ENCODE results near the gene OGDHL. TPM values are rescaled to one million over a fixed set of nuclear protein-coding genes. Genes with fewer than 3 reads are reported as not detected.

Gene OGDHL
- total and polyA plus RNA-seq, 2 donors from 2014 or later: 82.8 to 247 TPM

DNA sequence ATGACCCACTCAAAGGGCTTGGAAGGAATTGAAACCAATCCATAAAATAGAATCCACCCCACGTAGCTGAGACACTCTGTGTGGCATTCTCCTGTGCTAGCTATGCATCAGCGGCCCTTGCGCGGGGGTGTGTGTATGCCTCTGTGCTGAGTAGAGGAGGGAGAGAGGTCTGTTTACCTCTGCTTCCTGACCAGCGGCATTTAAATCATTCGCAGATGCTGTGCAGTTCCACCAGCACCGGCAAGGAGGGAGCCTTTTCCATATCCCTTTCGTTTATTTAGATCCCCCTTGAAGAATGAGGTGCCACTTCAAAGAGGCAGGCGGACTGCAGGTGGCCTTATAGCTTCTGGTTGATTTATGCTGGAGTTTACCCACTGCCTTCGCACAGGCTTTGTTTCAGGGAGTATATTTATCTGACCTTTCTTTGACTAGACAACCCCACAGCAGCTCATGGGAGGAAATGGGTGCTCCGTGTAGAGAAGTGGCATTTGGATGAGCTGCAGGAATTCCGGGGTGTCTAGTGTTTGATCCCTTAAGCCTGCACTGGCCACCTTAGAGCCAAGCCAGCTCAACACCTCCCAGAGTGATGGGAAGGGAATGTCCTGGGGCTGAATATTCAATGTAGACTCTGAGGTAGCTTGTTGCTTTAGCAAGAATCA, 71.3 kb downstream of the OGDHL start:
- Histone ChIP-seq H3K9ac (ENCODE audit: low read length in 3 of 3) (no peak overlapping the region), H3K36me3 (ENCODE audit: control insufficient read depth in 2 of 3, insufficient read depth in 3 of 3, low read length in 3 of 3) (no peaks in the 10 kb centered on the region), H3K27ac (ENCODE audit: low read depth in 2 of 2, low read length in 2 of 2) (no peak overlapping the region), H3K4me1 (ENCODE audit: control insufficient read depth in 2 of 3, insufficient read depth in 2 of 3, low read depth in 1 of 3, low read length in 3 of 3) (no peaks in the 10 kb centered on the region), H3K27me3 (ENCODE audit: control insufficient read depth, insufficient read depth, low read length) (peaks cover 8% of the 10 kb centered on the region), H3K9me3 (ENCODE audit: control insufficient read depth in 2 of 3, insufficient read depth in 1 of 3, low read length in 3 of 3) (peaks cover 0 to 3% (median 0%) of the 10 kb centered on the region in 3 donors), H3K4me3 (ENCODE audit: low read length in 3 of 3) (no peak overlapping the region)
- DNase-seq (peak in 4 of 5 donors; percentile 81 to 94 (median 89)), FAIRE-seq (no peak)
- TF ChIP-seq, protein P1, sequence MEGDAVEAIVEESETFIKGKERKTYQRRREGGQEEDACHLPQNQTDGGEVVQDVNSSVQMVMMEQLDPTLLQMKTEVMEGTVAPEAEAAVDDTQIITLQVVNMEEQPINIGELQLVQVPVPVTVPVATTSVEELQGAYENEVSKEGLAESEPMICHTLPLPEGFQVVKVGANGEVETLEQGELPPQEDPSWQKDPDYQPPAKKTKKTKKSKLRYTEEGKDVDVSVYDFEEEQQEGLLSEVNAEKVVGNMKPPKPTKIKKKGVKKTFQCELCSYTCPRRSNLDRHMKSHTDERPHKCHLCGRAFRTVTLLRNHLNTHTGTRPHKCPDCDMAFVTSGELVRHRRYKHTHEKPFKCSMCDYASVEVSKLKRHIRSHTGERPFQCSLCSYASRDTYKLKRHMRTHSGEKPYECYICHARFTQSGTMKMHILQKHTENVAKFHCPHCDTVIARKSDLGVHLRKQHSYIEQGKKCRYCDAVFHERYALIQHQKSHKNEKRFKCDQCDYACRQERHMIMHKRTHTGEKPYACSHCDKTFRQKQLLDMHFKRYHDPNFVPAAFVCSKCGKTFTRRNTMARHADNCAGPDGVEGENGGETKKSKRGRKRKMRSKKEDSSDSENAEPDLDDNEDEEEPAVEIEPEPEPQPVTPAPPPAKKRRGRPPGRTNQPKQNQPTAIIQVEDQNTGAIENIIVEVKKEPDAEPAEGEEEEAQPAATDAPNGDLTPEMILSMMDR (IDR thresholded peaks at IDR 0.05; ENCODE audit: borderline replicate concordance, extremely low read depth, insufficient read depth): no peak
- intact Hi-C loops (cut with DNase I): no loop called here

DNA sequence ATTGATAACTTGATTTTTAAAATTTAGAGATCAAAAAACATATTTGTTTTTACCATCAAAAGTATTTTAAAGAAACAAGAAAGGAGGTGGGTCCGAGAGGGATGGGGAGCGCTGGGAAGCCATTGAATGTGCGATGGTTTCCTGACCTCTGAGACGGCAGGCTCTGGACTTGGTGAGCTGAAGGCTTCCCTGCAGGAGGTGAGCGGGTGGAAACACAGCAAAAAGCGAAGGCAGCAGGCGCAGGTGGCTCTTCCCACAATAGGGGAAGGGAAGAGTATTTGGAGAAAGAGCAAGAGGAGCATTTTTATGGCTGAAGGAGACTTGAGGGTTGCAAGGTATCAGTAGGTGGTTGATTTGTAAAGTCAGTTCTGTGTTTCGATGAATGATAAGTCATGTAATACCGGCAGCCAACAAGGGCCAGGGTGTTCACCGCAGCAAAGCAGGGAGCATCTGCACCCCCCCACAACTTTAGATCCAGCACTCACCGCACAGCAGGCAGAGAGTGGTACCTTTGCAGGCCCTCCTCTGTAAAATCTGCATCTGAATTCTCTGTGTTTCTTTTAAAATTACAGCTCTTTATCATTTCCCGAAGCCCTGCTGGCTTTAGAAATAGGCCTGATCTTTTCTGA, 72.1 kb downstream of the OGDHL start:
- Histone ChIP-seq H3K9ac (ENCODE audit: low read length in 3 of 3) (no peak overlapping the region), H3K27ac (ENCODE audit: low read depth in 2 of 2, low read length in 2 of 2) (no peak overlapping the region), H3K27me3 (ENCODE audit: control insufficient read depth, insufficient read depth, low read length) (peaks cover 8% of the 10 kb centered on the region), H3K4me3 (ENCODE audit: low read length in 3 of 3) (no peak overlapping the region), H3K9me3 (ENCODE audit: control insufficient read depth in 2 of 3, insufficient read depth in 1 of 3, low read length in 3 of 3) (peaks cover 0 to 3% (median 0%) of the 10 kb centered on the region in 3 donors), H3K36me3 (ENCODE audit: control insufficient read depth in 2 of 3, insufficient read depth in 3 of 3, low read length in 3 of 3) (no peaks in the 10 kb centered on the region), H3K4me1 (ENCODE audit: control insufficient read depth in 2 of 3, insufficient read depth in 2 of 3, low read depth in 1 of 3, low read length in 3 of 3) (no peaks in the 10 kb centered on the region)
- DNase-seq: no peak
- FAIRE-seq: no peak
- intact Hi-C loops (cut with DNase I): no loop called here
- TF ChIP-seq, protein P1 (IDR thresholded peaks at IDR 0.05; ENCODE audit: borderline replicate concordance, extremely low read depth, insufficient read depth): no peak

DNA sequence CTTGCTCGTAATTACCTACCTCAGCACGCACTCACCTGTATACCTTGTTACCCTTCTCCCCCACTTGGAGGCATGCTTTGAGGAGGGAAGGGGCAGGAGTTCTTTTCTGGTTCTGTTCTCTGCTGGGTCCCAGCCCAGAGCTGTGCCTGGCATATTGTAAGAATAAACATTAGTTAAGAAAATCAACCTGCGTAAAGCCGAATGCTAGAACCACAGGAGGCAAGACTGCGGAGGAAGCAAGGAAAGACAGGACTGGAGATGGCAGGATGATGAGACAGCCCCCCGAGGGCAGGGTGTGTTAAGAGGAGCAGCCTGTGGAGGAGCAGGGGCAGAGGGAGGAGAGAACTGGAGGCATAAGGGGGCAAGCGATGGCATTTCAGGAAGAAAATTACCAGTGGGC, 73.2 kb downstream of the OGDHL start:
- intact Hi-C loops (cut with DNase I): no loop called here
- no peak overlapping the region for H3K27ac ChIP-seq (ENCODE audit: low read depth in 2 of 2, low read length in 2 of 2)
- no peaks in the 10 kb centered on the region for H3K4me1 ChIP-seq (ENCODE audit: control insufficient read depth in 2 of 3, insufficient read depth in 2 of 3, low read depth in 1 of 3, low read length in 3 of 3)
- no peak overlapping the region for H3K9ac ChIP-seq (ENCODE audit: low read length in 3 of 3)
- H3K36me3 ChIP-seq (ENCODE audit: control insufficient read depth in 2 of 3, insufficient read depth in 3 of 3, low read length in 3 of 3): no peaks in the 10 kb centered on the region
- TF ChIP-seq, protein P1 (IDR thresholded peaks at IDR 0.05; ENCODE audit: borderline replicate concordance, extremely low read depth, insufficient read depth): no peak
- no peak overlapping the region for H3K4me3 ChIP-seq (ENCODE audit: low read length in 3 of 3)
- DNase-seq (no peak), FAIRE-seq (no peak)
- peaks cover 0 to 3% (median 0%) of the 10 kb centered on the region in 3 donors for H3K9me3 ChIP-seq (ENCODE audit: control insufficient read depth in 2 of 3, insufficient read depth in 1 of 3, low read length in 3 of 3)
- peaks cover 8% of the 10 kb centered on the region for H3K27me3 ChIP-seq (ENCODE audit: control insufficient read depth, insufficient read depth, low read length)

Data from kidney (tissue), 14 donors.